H1 (cell line): ENCODE results near the gene MYDGF. TPM values are rescaled to one million over a fixed set of nuclear protein-coding genes. Genes with fewer than 3 reads are reported as not detected.

Experiments
- CHD7 ChIP-seq: fragments of 300-600 bp; sonication (generic); IDR thresholded peaks from 2 replicates; pipeline ENCODE4 v1.7.1; 2012; ENCODE audit warnings: low read length, moderate library complexity, mild to moderate bottlenecking, inconsistent platforms; ENCODE audit not compliant: insufficient replicate concordance
- polyA plus RNA-seq, 7 experiments: library from polyadenylated mRNA; depleted of rRNA in 3 of 7; stranded (reverse) in 5 of 7; unstranded in 2 of 7; fragments of >200 nt in 5 of 7; fragments of 200-250 nt in 2 of 7; gene quantifications; 1 replicate in 5 of 7; 2 replicates in 1 of 7; 4 replicates in 1 of 7; pipeline versions ENCODE4 v1.2.1 to v1.2.3, GENCODE V29; 2011 to 2013; ENCODE audit warnings: missing spikeins in 2 of 7, mixed read lengths in 2 of 7
- total RNA-seq: library from RNA; stranded (reverse); fragmentation: NEBNext Ultra II Directional; extraction: Animal tissue kit (Norgen Biotek cat#: 25700); gene quantifications from 2 replicates; pipeline ENCODE4 v1.2.1, GENCODE V29; 2021

The MYDGF gene
- total and polyA plus RNA-seq, 2 of the 8 experiments (the other 6 are each of a cell fraction or from before 2014, with no cell fraction given), result 40.6 to 51.1 TPM

DNA sequence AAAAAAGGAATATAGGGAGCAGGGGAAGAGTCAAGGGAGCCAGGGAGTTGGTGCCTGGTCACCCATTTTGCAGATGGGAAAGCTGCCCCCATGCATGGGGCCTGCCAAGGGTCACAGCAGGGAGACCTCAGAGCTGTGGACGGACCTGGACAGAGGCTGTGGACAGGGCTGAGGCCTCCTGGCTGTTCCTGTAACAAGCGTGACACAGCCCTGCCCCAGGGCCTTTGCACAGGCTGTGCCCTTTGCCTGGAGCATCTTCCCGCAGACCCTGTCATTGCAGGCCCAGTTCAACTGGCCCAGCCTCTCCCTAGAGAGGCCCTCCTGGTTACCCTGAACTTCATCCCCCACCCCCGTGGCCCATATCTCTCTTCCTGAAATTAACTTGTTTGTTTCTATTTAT, 24.4 kb downstream of the MYDGF start (continued):
- no peak for TF ChIP-seq CHD7
